ENCODE results near the gene MAP2K2. TPM values are rescaled to one million over a fixed set of nuclear protein-coding genes. Genes with fewer than 3 reads are reported as not detected.

Gene MAP2K2
- total and polyA plus RNA-seq, 4 donors, result 63.6 to 181 (median 133) TPM

- no peak overlapping the region for H3K4me3 ChIP-seq
- no peak overlapping the region for H3K27ac ChIP-seq (ENCODE audit: low read depth in 1 of 2, low read length in 1 of 2)
- no peaks in the 10 kb centered on the region for H3K4me1 ChIP-seq (ENCODE audit: control insufficient read depth in 5 of 5, insufficient read depth in 5 of 5, low read length in 5 of 5)
- no peak overlapping the region for H3K9ac ChIP-seq (ENCODE audit: insufficient read depth in 1 of 2, low read length in 2 of 2)
- H3K9me3 ChIP-seq (ENCODE audit: control insufficient read depth in 4 of 4, insufficient read depth in 3 of 4, low read length in 3 of 4), result peaks cover 0 to 6% (median 0%) of the 10 kb centered on the region in 4 donors
- H3K27me3 ChIP-seq (ENCODE audit: control insufficient read depth in 3 of 3, insufficient read depth in 3 of 3, low read length in 2 of 3), result no peaks in the 10 kb centered on the region
- DNase-seq, result no peak
- TF ChIP-seq CTCF (IDR thresholded peaks at IDR 0.05; ENCODE audit: control extremely low read depth, extremely low read depth), result no peak
- ATAC-seq (ENCODE audit: insufficient read depth, low FRiP score), result no peak
- WGBS, 2 donors, result 74 to 87% methylated on average over 21 of the region's 21 CpGs
- no peaks in the 10 kb centered on the region for H3K36me3 ChIP-seq (ENCODE audit: control insufficient read depth in 4 of 4, insufficient read depth in 4 of 4, low read length in 4 of 4)
Measured at GRCh38 chr19:4154571-4155312, 30.8 kb upstream of the MAP2K2 start.

- no peak for TF ChIP-seq CTCF (IDR thresholded peaks at IDR 0.05; ENCODE audit: control extremely low read depth, extremely low read depth)
- ATAC-seq (ENCODE audit: insufficient read depth, low FRiP score), result no peak
Measured at GRCh38 chr19:4152241-4152998, 28.5 kb upstream of the MAP2K2 start.

GRCh38 chr19:4151623-4152022 lies 27.7 kb upstream of the MAP2K2 start:
- no peak overlapping the region for H3K27ac ChIP-seq (ENCODE audit: low read depth in 1 of 2, low read length in 1 of 2)
- no peaks in the 10 kb centered on the region for H3K36me3 ChIP-seq (ENCODE audit: control insufficient read depth in 4 of 4, insufficient read depth in 4 of 4, low read length in 4 of 4)
- H3K4me3 ChIP-seq, result no peak overlapping the region
- TF ChIP-seq CTCF (IDR thresholded peaks at IDR 0.05; ENCODE audit: control extremely low read depth, extremely low read depth), result no peak
- no peaks in the 10 kb centered on the region for H3K27me3 ChIP-seq (ENCODE audit: control insufficient read depth in 3 of 3, insufficient read depth in 3 of 3, low read length in 2 of 3)
- H3K4me1 ChIP-seq (ENCODE audit: control insufficient read depth in 5 of 5, insufficient read depth in 5 of 5, low read length in 5 of 5), result no peaks in the 10 kb centered on the region
- no peak overlapping the region for H3K9ac ChIP-seq (ENCODE audit: insufficient read depth in 1 of 2, low read length in 2 of 2)
- H3K9me3 ChIP-seq (ENCODE audit: control insufficient read depth in 4 of 4, insufficient read depth in 3 of 4, low read length in 3 of 4), result peaks cover 0 to 4% (median 0%) of the 10 kb centered on the region in 4 donors
- DNase-seq (no peak), ATAC-seq (ENCODE audit: insufficient read depth, low FRiP score) (no peak)
- 61 to 70% methylated on average over 6 of the region's 6 CpGs for WGBS, 2 donors

More at GRCh38 chr19:4152241-4152998, 28.5 kb upstream of the MAP2K2 start:
- DNase-seq, result no peak
- Histone ChIP-seq H3K4me1 (ENCODE audit: control insufficient read depth in 5 of 5, insufficient read depth in 5 of 5, low read length in 5 of 5) (no peaks in the 10 kb centered on the region), H3K36me3 (ENCODE audit: control insufficient read depth in 4 of 4, insufficient read depth in 4 of 4, low read length in 4 of 4) (no peaks in the 10 kb centered on the region), H3K9me3 (ENCODE audit: control insufficient read depth in 4 of 4, insufficient read depth in 3 of 4, low read length in 3 of 4) (peaks cover 0 to 4% (median 0%) of the 10 kb centered on the region in 4 donors), H3K27ac (ENCODE audit: low read depth in 1 of 2, low read length in 1 of 2) (no peak overlapping the region), H3K4me3 (no peak overlapping the region), H3K27me3 (ENCODE audit: control insufficient read depth in 3 of 3, insufficient read depth in 3 of 3, low read length in 2 of 3) (no peaks in the 10 kb centered on the region), H3K9ac (ENCODE audit: insufficient read depth in 1 of 2, low read length in 2 of 2) (no peak overlapping the region)
- 79 to 84% methylated on average over 10 of the region's 10 CpGs for whole genome bisulfite sequencing, 2 donors
